ENCODE measurements around the gene RGS17.

The RGS17 gene

GRCh38 chr6:153076431-153076830, 54.7 kb downstream of the RGS17 start:
- no peak for DNase-seq

GRCh38 chr6:153074761-153075160, 56.3 kb downstream of the RGS17 start:
- no peak for DNase-seq

GRCh38 chr6:153073841-153074240, 57.2 kb downstream of the RGS17 start:
- no peak for DNase-seq

- no peak for DNase-seq
Measured at GRCh38 chr6:153070756-153071155, 60.3 kb downstream of the RGS17 start.

GRCh38 chr6:153069897-153070296, 61.2 kb downstream of the RGS17 start:
- DNase-seq = no peak

GRCh38 chr6:153065222-153065621, 65.9 kb downstream of the RGS17 start:
- no peak for DNase-seq

GRCh38 chr6:153063936-153064335, 67.1 kb downstream of the RGS17 start:
- DNase-seq = no peak

- DNase-seq = no peak
Measured at GRCh38 chr6:153062516-153062915, 68.6 kb downstream of the RGS17 start.

- DNase-seq = no peak
Measured at GRCh38 chr6:153059757-153060156, 71.3 kb downstream of the RGS17 start.

GRCh38 chr6:153059311-153059710, 71.8 kb downstream of the RGS17 start:
- no peak for DNase-seq

- no peak for DNase-seq
Measured at GRCh38 chr6:153058909-153059308, 72.2 kb downstream of the RGS17 start.

- no peak for DNase-seq
Measured at GRCh38 chr6:153058291-153058690, 72.8 kb downstream of the RGS17 start.

GRCh38 chr6:153056308-153056707, 74.8 kb downstream of the RGS17 start:
- no peak for DNase-seq

GRCh38 chr6:153051801-153052200, 79.3 kb downstream of the RGS17 start:
- DNase-seq = no peak

- no peak for DNase-seq
Measured at GRCh38 chr6:153048631-153049030, 82.5 kb downstream of the RGS17 start.

- no peak for DNase-seq
Measured at GRCh38 chr6:153047386-153047785, 83.7 kb downstream of the RGS17 start.

GRCh38 chr6:153045271-153045670, 85.8 kb downstream of the RGS17 start:
- DNase-seq = no peak

- no peak for DNase-seq
Measured at GRCh38 chr6:153044295-153044694, 86.8 kb downstream of the RGS17 start.

GRCh38 chr6:153043719-153044118, 87.4 kb downstream of the RGS17 start:
- no peak for DNase-seq

GRCh38 chr6:153038378-153039057, 92.6 kb downstream of the RGS17 start:
- peak; percentile 20 for DNase-seq

GRCh38 chr6:153034139-153034538, 96.9 kb downstream of the RGS17 start:
- DNase-seq = no peak

- peak; percentile 9 for DNase-seq
Measured at GRCh38 chr6:153032255-153032882, 98.7 kb downstream of the RGS17 start.

GRCh38 chr6:153031335-153031955, 99.6 kb downstream of the RGS17 start:
- no peak for DNase-seq

- DNase-seq = no peak
Measured at GRCh38 chr6:153028963-153029362, 102.1 kb downstream of the RGS17 start.
